H9 (cell line): ENCODE measurements around the gene MEGF8. TPM values are rescaled to one million over a fixed set of nuclear protein-coding genes. Genes with fewer than 3 reads are reported as not detected.

Source experiments
- DNase-seq: peaks from one replicate; pipeline ENCODE4 v3.0.0-alpha.2; 2017
- H2AFZ ChIP-seq: one replicate; pipeline ENCODE4 v1.6.1; 2013; ENCODE audit warnings: mild to moderate bottlenecking, low read length, control low read depth, moderate library complexity
- H2AK5ac ChIP-seq: 2 replicates; pipeline ENCODE4 v1.6.1; 2013; ENCODE audit warnings: low read length, control low read depth, mixed read lengths; ENCODE audit not compliant: insufficient read length
- H2BK120ac ChIP-seq: one replicate; pipeline ENCODE4 v1.6.1; 2013; ENCODE audit warnings: low read depth, mild to moderate bottlenecking, low read length, control low read depth, inconsistent platforms; ENCODE audit not compliant: poor library complexity, severe bottlenecking
- H2BK12ac ChIP-seq: 2 replicates; pipeline ENCODE4 v1.6.1; 2013; ENCODE audit warnings: low read length, control low read depth, mixed read lengths, low read depth; ENCODE audit not compliant: insufficient read length
- H2BK15ac ChIP-seq: 2 replicates; pipeline ENCODE4 v1.6.1; 2013; ENCODE audit warnings: low read depth, low read length, control low read depth
- H2BK20ac ChIP-seq: one replicate; pipeline ENCODE4 v1.6.1; 2013; ENCODE audit warnings: low read depth, mild to moderate bottlenecking, low read length, control low read depth, inconsistent platforms; ENCODE audit not compliant: poor library complexity, severe bottlenecking
- H2BK5ac ChIP-seq: 2 replicates; pipeline ENCODE4 v1.6.1; 2013; ENCODE audit warnings: low read length, control low read depth, mixed read lengths; ENCODE audit not compliant: insufficient read length
- H3K14ac ChIP-seq: 2 replicates; pipeline ENCODE4 v1.6.1; 2013; ENCODE audit warnings: low read length, control low read depth; ENCODE audit not compliant: insufficient read depth
- H3K18ac ChIP-seq: 2 replicates; pipeline ENCODE4 v1.6.1; 2013; ENCODE audit warnings: low read depth, mild to moderate bottlenecking, mixed read lengths, low read length, control low read depth; ENCODE audit not compliant: insufficient read length
- H3K23ac ChIP-seq: 2 replicates; pipeline ENCODE4 v1.6.1; 2013; ENCODE audit warnings: low read length, control low read depth, mixed read lengths, low read depth; ENCODE audit not compliant: insufficient read length
- H3K23me2 ChIP-seq: 2 replicates; pipeline ENCODE4 v1.6.1; 2013; ENCODE audit warnings: low read depth, mild to moderate bottlenecking, mixed read lengths, low read length, control low read depth; ENCODE audit not compliant: insufficient read length, poor library complexity, severe bottlenecking
- H3K27ac ChIP-seq: 2 replicates; pipeline ENCODE4 v1.5.1; 2013; ENCODE audit warnings: low read length, control low read depth, mixed read lengths, low read depth; ENCODE audit not compliant: insufficient read length
- H3K27me3 ChIP-seq: 2 replicates; pipeline ENCODE4 v1.6.1; 2013; ENCODE audit warnings: low read length, control low read depth, inconsistent platforms; ENCODE audit not compliant: insufficient read depth
- H3K4ac ChIP-seq: 2 replicates; pipeline ENCODE4 v1.6.1; 2013; ENCODE audit warnings: low read depth, mild to moderate bottlenecking, control low read depth, inconsistent platforms, low read length, moderate library complexity
- H3K4me1 ChIP-seq: 2 replicates; pipeline ENCODE4 v1.6.1; 2013; ENCODE audit warnings: low read length, control low read depth, inconsistent platforms; ENCODE audit not compliant: insufficient read depth
- H3K4me2 ChIP-seq: 2 replicates; pipeline ENCODE4 v1.6.1; 2013; ENCODE audit warnings: low read length, control low read depth, mixed read lengths; ENCODE audit not compliant: insufficient read length, insufficient read depth
- H3K56ac ChIP-seq: 2 replicates; pipeline ENCODE4 v1.6.1; 2013; ENCODE audit warnings: low read depth, mild to moderate bottlenecking, mixed read lengths, low read length, control low read depth; ENCODE audit not compliant: insufficient read length
- H3K79me1 ChIP-seq: 2 replicates; pipeline ENCODE4 v1.6.1; 2013; ENCODE audit warnings: low read depth, mild to moderate bottlenecking, moderate library complexity, low read length, control low read depth, inconsistent platforms; ENCODE audit not compliant: insufficient read depth, poor library complexity, severe bottlenecking
- H3K79me2 ChIP-seq: 2 replicates; pipeline ENCODE4 v1.6.1; 2013; ENCODE audit warnings: low read length, control low read depth, inconsistent platforms; ENCODE audit not compliant: insufficient read depth
- H3K9ac ChIP-seq: 2 replicates; pipeline ENCODE4 v1.6.1; 2013; ENCODE audit warnings: low read length, control low read depth, mixed read lengths; ENCODE audit not compliant: insufficient read length; ENCODE audit errors: extremely low read depth
- H3K9me3 ChIP-seq: one replicate; pipeline ENCODE4 v1.6.1; 2013; ENCODE audit warnings: low read depth, low read length, inconsistent platforms; ENCODE audit not compliant: control insufficient read depth
- H3T11ph ChIP-seq: one replicate; pipeline ENCODE4 v1.6.1; 2013; ENCODE audit warnings: mild to moderate bottlenecking, low read length, control low read depth, inconsistent platforms
- H4K20me1 ChIP-seq: one replicate; pipeline ENCODE4 v1.6.1; 2013; ENCODE audit not compliant: control insufficient read depth, insufficient read length, insufficient read depth
- H4K5ac ChIP-seq: 2 replicates; pipeline ENCODE4 v1.6.1; 2013; ENCODE audit warnings: low read depth, mild to moderate bottlenecking, mixed read lengths, low read length, control low read depth; ENCODE audit not compliant: insufficient read length
- H4K8ac ChIP-seq: replicated peaks from 2 replicates; pipeline ENCODE4 v1.6.1; 2013; ENCODE audit warnings: low read length, control low read depth, mixed read lengths, low read depth; ENCODE audit not compliant: insufficient read length
- H4K91ac ChIP-seq: 2 replicates; pipeline ENCODE4 v1.6.1; 2013; ENCODE audit warnings: low read depth, mild to moderate bottlenecking, moderate library complexity, mixed read lengths, low read length, control low read depth; ENCODE audit not compliant: insufficient read length
- H3K27ac Mint-ChIP-seq, 3 experiments: 2 replicates in 2 of 3; 3 replicates in 1 of 3; pipeline ENCODE4 v1.8.0; 2020 to 2021; ENCODE audit warnings: mixed read lengths in 3 of 3, mild to moderate bottlenecking in 1 of 3, moderate library complexity in 1 of 3
- H3K27me3 Mint-ChIP-seq: 2 replicates; pipeline ENCODE4 v1.8.0; 2021; ENCODE audit warnings: low read depth, mild to moderate bottlenecking, moderate library complexity, mixed read lengths
- H3K36me3 Mint-ChIP-seq, 3 experiments: 2 replicates in 2 of 3; 3 replicates in 1 of 3; pipeline ENCODE4 v1.8.0; 2020 to 2021; ENCODE audit warnings: low read depth in 3 of 3, mixed read lengths in 3 of 3; ENCODE audit not compliant: insufficient read depth in 1 of 3
- H3K4me1 Mint-ChIP-seq, 2 experiments: 2 replicates each; pipeline ENCODE4 v1.8.0; 2020; ENCODE audit warnings: mixed read lengths in 2 of 2
- H3K4me3 Mint-ChIP-seq, 2 experiments: 2 replicates in 1 of 2; 3 replicates in 1 of 2; pipeline ENCODE4 v1.8.0; 2020 to 2021; ENCODE audit warnings: mild to moderate bottlenecking in 2 of 2, mixed read lengths in 2 of 2, moderate library complexity in 1 of 2
- H3K9me3 Mint-ChIP-seq, 2 experiments: 2 replicates in 1 of 2; 3 replicates in 1 of 2; pipeline ENCODE4 v1.8.0; 2020; ENCODE audit warnings: mild to moderate bottlenecking in 2 of 2, mixed read lengths in 2 of 2, moderate library complexity in 1 of 2
- CTCF ChIP-seq: fragments of 200-600 bp; sonication (generic); conservative IDR thresholded peaks from 3 replicates; pipeline ENCODE4 v1.8.0; 2021; ENCODE audit warnings: antibody characterized with exemption, mild to moderate bottlenecking
- WGBS: extraction: QIAGEN DNeasy Blood & Tissue Kit; methylation state at CpG from one replicate; pipeline ENCODE4 v1.1.7; 2013; ENCODE audit warnings: missing lambda C conversion rate, low lambda C conversion rate, mixed read lengths; ENCODE audit not compliant: insufficient read length; ENCODE audit errors: extremely low coverage; 5-methylcytosine and 5-hydroxymethylcytosine counted together
- total RNA-seq: library from RNA; stranded (reverse); gene quantifications from 2 replicates; pipeline ENCODE4 v1.2.1, GENCODE V29; 2021

MEGF8 gene
- total RNA-seq, 1 experiment from 2014 or later = 28.4 TPM

DNA sequence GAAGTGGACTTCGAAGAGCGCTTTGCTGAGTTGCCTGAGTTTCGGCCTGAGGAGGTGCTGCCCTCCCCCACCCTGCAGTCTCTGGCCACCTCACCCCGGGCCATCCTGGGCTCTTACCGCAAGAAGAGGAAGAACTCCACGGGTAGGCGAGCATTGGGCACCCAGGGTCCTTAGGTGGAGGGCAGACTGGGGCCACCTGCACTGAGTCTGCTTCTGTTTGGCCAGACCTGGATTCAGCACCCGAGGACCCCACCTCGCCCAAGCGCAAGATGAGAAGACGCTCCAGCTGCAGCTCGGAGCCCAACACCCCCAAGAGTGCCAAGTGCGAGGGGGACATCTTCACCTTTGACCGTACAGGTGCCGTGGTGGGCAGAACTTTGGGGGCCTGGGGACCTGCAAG is 31.5 kb upstream of the MEGF8 start:
- Histone ChIP-seq H2AFZ (no peak overlapping the region), H3K9ac (no peak overlapping the region), H3K23me2 (peaks cover 3% of the 10 kb centered on the region), H3K14ac (no peak overlapping the region), H2BK12ac (no peak overlapping the region), H3K4ac (no peak overlapping the region), H4K20me1 (no peaks in the 10 kb centered on the region), H3K9me3 (no peaks in the 10 kb centered on the region), H3K27ac (no peak overlapping the region), H3T11ph (no peak overlapping the region), H2BK20ac (no peak overlapping the region), H3K56ac (no peak overlapping the region), H3K4me2 (no peak overlapping the region), H3K79me1 (no peaks in the 10 kb centered on the region), H2BK15ac (no peak overlapping the region), H2BK120ac (no peak overlapping the region), H4K8ac (no peak overlapping the region), H3K23ac (no peak overlapping the region), H3K27me3 (no peaks in the 10 kb centered on the region), H4K91ac (no peak overlapping the region), H3K79me2 (no peaks in the 10 kb centered on the region), H2BK5ac (no peak overlapping the region), H4K5ac (no peak overlapping the region), H3K18ac (no peak overlapping the region), H3K4me1 (no peaks in the 10 kb centered on the region), H2AK5ac (no peak overlapping the region)
- WGBS = no CpG with 5 or more reads among the region's 15 CpGs
- peak overlapping the region in 1 of 3 experiments; percentile 91; a peak in 1 of 7 replicates for H3K27ac Mint-ChIP-seq
- no peak overlapping the region for H3K4me3 Mint-ChIP-seq
- DNase-seq = no peak
- H3K4me1 Mint-ChIP-seq = peaks cover 3 to 39% of the 10 kb centered on the region in 2 experiments
- peaks cover 13 to 63% (median 46%) of the 10 kb centered on the region in 3 experiments; a peak in 6 of 7 replicates for H3K36me3 Mint-ChIP-seq
- no peaks in the 10 kb centered on the region for H3K27me3 Mint-ChIP-seq
- no peak for TF ChIP-seq CTCF
- H3K9me3 Mint-ChIP-seq = no peaks in the 10 kb centered on the region
